HepG2 (cell line): ENCODE results near the gene TRIM8. TPM values are rescaled to one million over a fixed set of nuclear protein-coding genes. Genes with fewer than 3 reads are reported as not detected.

Source experiments
- CBX1 ChIP-seq: IDR thresholded peaks from one replicate; pipeline ENCODE4 v1.6.1; 2016; ENCODE audit warnings: antibody characterized with exemption, low read depth
- CC2D1A ChIP-seq: sonication (generic); formaldehyde crosslinking; IDR thresholded peaks from 2 replicates; pipeline ENCODE4 v1.8.1; 2023; ENCODE audit warnings: mild to moderate bottlenecking, missing genetic modification reagents
- CCDC6 ChIP-seq: sonication (generic); formaldehyde crosslinking; IDR thresholded peaks from 2 replicates; pipeline ENCODE4 v1.8.1; 2022; ENCODE audit warnings: mild to moderate bottlenecking, missing genetic modification reagents, moderate library complexity
- IRX3 ChIP-seq: sonication (generic); formaldehyde crosslinking; IDR thresholded peaks from 2 replicates; pipeline ENCODE4 v1.8.1; 2023; ENCODE audit warnings: mild to moderate bottlenecking, low read depth, missing genetic modification reagents, borderline replicate concordance
- KDM1A ChIP-seq: IDR thresholded peaks from 2 replicates; pipeline ENCODE4 v1.6.1; 2016; ENCODE audit warnings: missing compliant biosample characterization
- RFX5 ChIP-seq: IDR thresholded peaks from 2 replicates; pipeline ENCODE4 v1.6.1; 2011; ENCODE audit warnings: low read depth, low read length, improper control_type of control experiment
- SNAI1 ChIP-seq: sonication (generic); formaldehyde crosslinking; IDR thresholded peaks from 2 replicates; pipeline ENCODE4 v1.5.0; 2020; ENCODE audit warnings: mild to moderate bottlenecking, missing genetic modification reagents, borderline replicate concordance
- SRF ChIP-seq: IDR thresholded peaks from 2 replicates; pipeline ENCODE4 v1.6.1; 2011; ENCODE audit warnings: mild to moderate bottlenecking, low read depth, low read length, moderate library complexity
- ZNF251 ChIP-seq: sonication (generic); formaldehyde crosslinking; IDR thresholded peaks from 2 replicates; pipeline ENCODE4 v1.9.0; 2021; ENCODE audit warnings: mild to moderate bottlenecking, missing genetic modification reagents
- ZNF432 ChIP-seq: sonication (generic); formaldehyde crosslinking; IDR thresholded peaks from 2 replicates; pipeline ENCODE4 v1.5.0; 2020; ENCODE audit warnings: missing genetic modification reagents, mild to moderate bottlenecking, borderline replicate concordance
- ZNF672 ChIP-seq: sonication (generic); formaldehyde crosslinking; IDR thresholded peaks from 2 replicates; pipeline ENCODE4 v1.8.1; 2022; ENCODE audit warnings: missing genetic modification reagents
- ZSCAN12 ChIP-seq: sonication (generic); formaldehyde crosslinking; IDR thresholded peaks from 2 replicates; pipeline ENCODE4 v1.9.0; 2021; ENCODE audit warnings: mild to moderate bottlenecking, missing genetic modification reagents
- polyA plus RNA-seq, 8 experiments: library from polyadenylated mRNA; depleted of rRNA in 3 of 8; stranded (reverse) in 7 of 8; unstranded in 1 of 8; fragments of >200 nt; fragmentation: Illumina TruSeq in 4 of 8; extraction: Trizol in 4 of 8; gene quantifications; 2 replicates each; pipeline versions ENCODE4 v1.2.1 to v1.2.3, GENCODE V29; 2011 to 2016; ENCODE audit warnings: low read depth in 4 of 8, missing spikeins in 1 of 8, mixed read lengths in 1 of 8; ENCODE audit not compliant: insufficient read depth in 1 of 8
- total RNA-seq, 5 experiments: library from RNA; depleted of rRNA; stranded (reverse); fragments of >200 nt; fragmentation: Illumina TruSeq; extraction: Trizol; gene quantifications; 2 replicates each; pipeline ENCODE4 v1.2.3, GENCODE V29; 2016; ENCODE audit warnings: low read depth in 1 of 5
- TF ChIP-seq, protein P1 (sequence below): sonication (generic); formaldehyde crosslinking; IDR thresholded peaks from 2 replicates; pipeline ENCODE4 v1.4.0; 2020; ENCODE audit warnings: missing genetic modification reagents
- TF ChIP-seq, protein P2 (sequence below): IDR thresholded peaks from 2 replicates; pipeline ENCODE4 v1.6.1; 2016; ENCODE audit warnings: low read depth, missing genetic modification reagents, missing compliant biosample characterization
- TF ChIP-seq, protein P3 (sequence below): IDR thresholded peaks from 2 replicates; pipeline ENCODE4 v1.6.1; 2018; ENCODE audit warnings: missing genetic modification reagents, mild to moderate bottlenecking, missing compliant biosample characterization
- TF ChIP-seq, protein P4 (sequence below): sonication (generic); formaldehyde crosslinking; IDR thresholded peaks from 2 replicates; pipeline ENCODE4 v1.8.1; 2022; ENCODE audit warnings: low read depth, mild to moderate bottlenecking, missing genetic modification reagents
- TF ChIP-seq, protein P5 (sequence below): sonication (generic); formaldehyde crosslinking; IDR thresholded peaks from 2 replicates; pipeline ENCODE4 v1.5.0; 2020; ENCODE audit warnings: missing genetic modification reagents, mild to moderate bottlenecking, borderline replicate concordance

Gene TRIM8
- total and polyA plus RNA-seq, 2 of the 13 experiments (the other 11 are each of a cell fraction or from before 2014, with no cell fraction given), result 38.9 to 66.5 TPM

DNA sequence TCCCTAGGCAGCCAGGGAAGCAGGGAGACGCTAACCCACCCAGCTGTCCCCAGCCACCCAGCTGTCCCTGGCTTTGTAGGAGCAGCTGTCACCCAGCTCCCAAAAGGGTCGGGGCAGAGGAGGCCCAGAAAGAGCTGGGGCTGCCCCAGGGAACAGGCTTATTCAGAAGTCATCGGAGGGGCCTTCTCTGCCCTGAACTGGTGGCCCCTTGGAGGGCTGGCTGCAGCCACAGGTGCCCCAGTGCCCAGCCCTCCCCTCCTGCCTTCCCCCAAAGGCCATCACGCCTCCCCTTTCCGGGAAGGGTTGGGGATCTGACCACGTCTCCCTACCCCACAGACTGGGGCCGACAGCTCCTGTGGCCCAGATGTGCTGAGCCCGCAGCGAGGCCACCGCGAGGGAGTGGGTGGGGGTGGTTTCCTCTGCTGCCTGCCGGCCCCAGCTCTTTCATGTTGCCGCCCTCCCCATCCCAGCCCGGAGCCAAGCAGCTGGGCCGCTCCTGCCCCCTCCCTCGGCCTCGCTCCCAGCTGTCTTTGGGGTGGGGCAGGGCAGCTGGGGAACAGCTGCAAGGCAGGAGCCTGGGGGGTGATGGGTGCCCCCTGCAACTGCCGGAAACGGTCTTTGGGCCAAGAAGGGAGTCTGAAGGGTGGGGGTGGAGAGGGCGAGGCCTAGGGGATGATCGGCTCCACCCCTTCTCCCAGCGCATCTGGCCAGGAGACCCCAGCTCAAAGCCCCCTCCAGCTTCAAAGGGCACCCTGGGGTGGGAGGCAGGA is 16.8 kb downstream of the TRIM8 start (continued):
- TF ChIP-seq ZNF432 (CRISPR knock-in tag), result no peak
- peak; percentile 81 for TF ChIP-seq KDM1A (CRISPR knock-in tag)
- no peak for TF ChIP-seq ZNF672 (CRISPR knock-in tag)
- TF ChIP-seq, protein P1, sequence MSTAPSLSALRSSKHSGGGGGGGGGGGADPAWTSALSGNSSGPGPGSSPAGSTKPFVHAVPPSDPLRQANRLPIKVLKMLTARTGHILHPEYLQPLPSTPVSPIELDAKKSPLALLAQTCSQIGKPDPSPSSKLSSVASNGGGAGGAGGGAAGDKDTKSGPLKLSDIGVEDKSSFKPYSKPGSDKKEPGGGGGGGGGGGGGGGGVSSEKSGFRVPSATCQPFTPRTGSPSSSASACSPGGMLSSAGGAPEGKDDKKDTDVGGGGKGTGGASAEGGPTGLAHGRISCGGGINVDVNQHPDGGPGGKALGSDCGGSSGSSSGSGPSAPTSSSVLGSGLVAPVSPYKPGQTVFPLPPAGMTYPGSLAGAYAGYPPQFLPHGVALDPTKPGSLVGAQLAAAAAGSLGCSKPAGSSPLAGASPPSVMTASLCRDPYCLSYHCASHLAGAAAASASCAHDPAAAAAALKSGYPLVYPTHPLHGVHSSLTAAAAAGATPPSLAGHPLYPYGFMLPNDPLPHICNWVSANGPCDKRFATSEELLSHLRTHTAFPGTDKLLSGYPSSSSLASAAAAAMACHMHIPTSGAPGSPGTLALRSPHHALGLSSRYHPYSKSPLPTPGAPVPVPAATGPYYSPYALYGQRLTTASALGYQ (CRISPR knock-in tag), result peak; percentile 46; the same call in 1 of the 2 replicates
- TF ChIP-seq, protein P2, sequence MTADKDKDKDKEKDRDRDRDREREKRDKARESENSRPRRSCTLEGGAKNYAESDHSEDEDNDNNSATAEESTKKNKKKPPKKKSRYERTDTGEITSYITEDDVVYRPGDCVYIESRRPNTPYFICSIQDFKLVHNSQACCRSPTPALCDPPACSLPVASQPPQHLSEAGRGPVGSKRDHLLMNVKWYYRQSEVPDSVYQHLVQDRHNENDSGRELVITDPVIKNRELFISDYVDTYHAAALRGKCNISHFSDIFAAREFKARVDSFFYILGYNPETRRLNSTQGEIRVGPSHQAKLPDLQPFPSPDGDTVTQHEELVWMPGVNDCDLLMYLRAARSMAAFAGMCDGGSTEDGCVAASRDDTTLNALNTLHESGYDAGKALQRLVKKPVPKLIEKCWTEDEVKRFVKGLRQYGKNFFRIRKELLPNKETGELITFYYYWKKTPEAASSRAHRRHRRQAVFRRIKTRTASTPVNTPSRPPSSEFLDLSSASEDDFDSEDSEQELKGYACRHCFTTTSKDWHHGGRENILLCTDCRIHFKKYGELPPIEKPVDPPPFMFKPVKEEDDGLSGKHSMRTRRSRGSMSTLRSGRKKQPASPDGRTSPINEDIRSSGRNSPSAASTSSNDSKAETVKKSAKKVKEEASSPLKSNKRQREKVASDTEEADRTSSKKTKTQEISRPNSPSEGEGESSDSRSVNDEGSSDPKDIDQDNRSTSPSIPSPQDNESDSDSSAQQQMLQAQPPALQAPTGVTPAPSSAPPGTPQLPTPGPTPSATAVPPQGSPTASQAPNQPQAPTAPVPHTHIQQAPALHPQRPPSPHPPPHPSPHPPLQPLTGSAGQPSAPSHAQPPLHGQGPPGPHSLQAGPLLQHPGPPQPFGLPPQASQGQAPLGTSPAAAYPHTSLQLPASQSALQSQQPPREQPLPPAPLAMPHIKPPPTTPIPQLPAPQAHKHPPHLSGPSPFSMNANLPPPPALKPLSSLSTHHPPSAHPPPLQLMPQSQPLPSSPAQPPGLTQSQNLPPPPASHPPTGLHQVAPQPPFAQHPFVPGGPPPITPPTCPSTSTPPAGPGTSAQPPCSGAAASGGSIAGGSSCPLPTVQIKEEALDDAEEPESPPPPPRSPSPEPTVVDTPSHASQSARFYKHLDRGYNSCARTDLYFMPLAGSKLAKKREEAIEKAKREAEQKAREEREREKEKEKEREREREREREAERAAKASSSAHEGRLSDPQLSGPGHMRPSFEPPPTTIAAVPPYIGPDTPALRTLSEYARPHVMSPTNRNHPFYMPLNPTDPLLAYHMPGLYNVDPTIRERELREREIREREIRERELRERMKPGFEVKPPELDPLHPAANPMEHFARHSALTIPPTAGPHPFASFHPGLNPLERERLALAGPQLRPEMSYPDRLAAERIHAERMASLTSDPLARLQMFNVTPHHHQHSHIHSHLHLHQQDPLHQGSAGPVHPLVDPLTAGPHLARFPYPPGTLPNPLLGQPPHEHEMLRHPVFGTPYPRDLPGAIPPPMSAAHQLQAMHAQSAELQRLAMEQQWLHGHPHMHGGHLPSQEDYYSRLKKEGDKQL (CRISPR knock-in tag), result peak; percentile 69; the same call in 1 of the 2 replicates
- TF ChIP-seq SRF, result no peak
- no peak for TF ChIP-seq ZSCAN12 (CRISPR knock-in tag)
- TF ChIP-seq, protein P3, sequence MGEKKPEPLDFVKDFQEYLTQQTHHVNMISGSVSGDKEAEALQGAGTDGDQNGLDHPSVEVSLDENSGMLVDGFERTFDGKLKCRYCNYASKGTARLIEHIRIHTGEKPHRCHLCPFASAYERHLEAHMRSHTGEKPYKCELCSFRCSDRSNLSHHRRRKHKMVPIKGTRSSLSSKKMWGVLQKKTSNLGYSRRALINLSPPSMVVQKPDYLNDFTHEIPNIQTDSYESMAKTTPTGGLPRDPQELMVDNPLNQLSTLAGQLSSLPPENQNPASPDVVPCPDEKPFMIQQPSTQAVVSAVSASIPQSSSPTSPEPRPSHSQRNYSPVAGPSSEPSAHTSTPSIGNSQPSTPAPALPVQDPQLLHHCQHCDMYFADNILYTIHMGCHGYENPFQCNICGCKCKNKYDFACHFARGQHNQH (CRISPR knock-in tag), result peak; percentile 41; the same call in 1 of the 2 replicates
- no peak for TF ChIP-seq RFX5
- peak; percentile 61; the same call in 1 of the 2 replicates for TF ChIP-seq CCDC6 (CRISPR knock-in tag)
- TF ChIP-seq, protein P4, sequence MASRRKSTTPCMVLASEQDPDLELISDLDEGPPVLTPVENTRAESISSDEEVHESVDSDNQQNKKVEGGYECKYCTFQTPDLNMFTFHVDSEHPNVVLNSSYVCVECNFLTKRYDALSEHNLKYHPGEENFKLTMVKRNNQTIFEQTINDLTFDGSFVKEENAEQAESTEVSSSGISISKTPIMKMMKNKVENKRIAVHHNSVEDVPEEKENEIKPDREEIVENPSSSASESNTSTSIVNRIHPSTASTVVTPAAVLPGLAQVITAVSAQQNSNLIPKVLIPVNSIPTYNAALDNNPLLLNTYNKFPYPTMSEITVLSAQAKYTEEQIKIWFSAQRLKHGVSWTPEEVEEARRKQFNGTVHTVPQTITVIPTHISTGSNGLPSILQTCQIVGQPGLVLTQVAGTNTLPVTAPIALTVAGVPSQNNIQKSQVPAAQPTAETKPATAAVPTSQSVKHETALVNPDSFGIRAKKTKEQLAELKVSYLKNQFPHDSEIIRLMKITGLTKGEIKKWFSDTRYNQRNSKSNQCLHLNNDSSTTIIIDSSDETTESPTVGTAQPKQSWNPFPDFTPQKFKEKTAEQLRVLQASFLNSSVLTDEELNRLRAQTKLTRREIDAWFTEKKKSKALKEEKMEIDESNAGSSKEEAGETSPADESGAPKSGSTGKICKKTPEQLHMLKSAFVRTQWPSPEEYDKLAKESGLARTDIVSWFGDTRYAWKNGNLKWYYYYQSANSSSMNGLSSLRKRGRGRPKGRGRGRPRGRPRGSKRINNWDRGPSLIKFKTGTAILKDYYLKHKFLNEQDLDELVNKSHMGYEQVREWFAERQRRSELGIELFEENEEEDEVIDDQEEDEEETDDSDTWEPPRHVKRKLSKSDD (CRISPR knock-in tag), result no peak
- TF ChIP-seq CBX1, result no peak
- TF ChIP-seq, protein P5, sequence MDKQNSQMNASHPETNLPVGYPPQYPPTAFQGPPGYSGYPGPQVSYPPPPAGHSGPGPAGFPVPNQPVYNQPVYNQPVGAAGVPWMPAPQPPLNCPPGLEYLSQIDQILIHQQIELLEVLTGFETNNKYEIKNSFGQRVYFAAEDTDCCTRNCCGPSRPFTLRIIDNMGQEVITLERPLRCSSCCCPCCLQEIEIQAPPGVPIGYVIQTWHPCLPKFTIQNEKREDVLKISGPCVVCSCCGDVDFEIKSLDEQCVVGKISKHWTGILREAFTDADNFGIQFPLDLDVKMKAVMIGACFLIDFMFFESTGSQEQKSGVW, result no peak
- no peak for TF ChIP-seq SNAI1 (CRISPR knock-in tag)
- TF ChIP-seq CC2D1A, result no peak
- 0 out of 2 replicates have a peak, but pooled peaks have one; percentile 48 for TF ChIP-seq IRX3 (CRISPR knock-in tag)
- no peak for TF ChIP-seq ZNF251 (CRISPR knock-in tag)
